Measurements from ENCODE around the gene TEN1. TPM values are rescaled to one million over a fixed set of nuclear protein-coding genes. Genes with fewer than 3 reads are reported as not detected.

Gene TEN1
- total RNA-seq, 4 donors from 2014 or later: 15.2 to 95.1 (median 27.9) TPM; not detected in 1

GRCh38 chr17:76009447-76009846 is 30.4 kb downstream of the TEN1 start:
- Histone ChIP-seq H3K27ac (no peak overlapping the region), H3K9me3 (no peaks in the 10 kb centered on the region), H3K4me3 (no peak overlapping the region), H3K4me1 (peaks cover 0 to 9% (median 0%) of the 10 kb centered on the region in 4 donors), H3K27me3 (no peaks in the 10 kb centered on the region), H3K36me3 (peaks cover 0 to 19% (median 0%) of the 10 kb centered on the region in 3 donors)
- TF ChIP-seq CTCF (IDR thresholded peaks at IDR 0.05) (no peak), POLR2A (IDR thresholded peaks at IDR 0.05) (no peak)
- no peak for DNase-seq

- no peak for DNase-seq
- H3K36me3 ChIP-seq: peaks cover 0 to 13% (median 0%) of the 10 kb centered on the region in 3 donors
- H3K27me3 ChIP-seq: no peaks in the 10 kb centered on the region
- H3K4me3 ChIP-seq: no peak overlapping the region
- H3K27ac ChIP-seq: no peak overlapping the region
- peaks cover 0 to 3% (median 0%) of the 10 kb centered on the region in 4 donors for H3K4me1 ChIP-seq
- no peaks in the 10 kb centered on the region for H3K9me3 ChIP-seq
- no peak for TF ChIP-seq CTCF (IDR thresholded peaks at IDR 0.05)
These were observed 31.1 kb downstream of the TEN1 start for GRCh38 chr17:76009969-76010661.

GRCh38 chr17:76011951-76012350 is 32.9 kb downstream of the TEN1 start:
- Histone ChIP-seq H3K9me3 (no peaks in the 10 kb centered on the region), H3K27ac (no peak overlapping the region), H3K4me3 (no peak overlapping the region), H3K4me1 (no peaks in the 10 kb centered on the region), H3K27me3 (no peaks in the 10 kb centered on the region), H3K36me3 (peaks cover 0 to 12% (median 0%) of the 10 kb centered on the region in 3 donors)
- no peak for TF ChIP-seq POLR2A (IDR thresholded peaks at IDR 0.05)
- TF ChIP-seq CTCF (IDR thresholded peaks at IDR 0.05): no peak
- no peak for DNase-seq

- H3K27me3 ChIP-seq: no peaks in the 10 kb centered on the region
- H3K9me3 ChIP-seq: no peaks in the 10 kb centered on the region
- no peak overlapping the region for H3K4me3 ChIP-seq
- no peak for DNase-seq
- no peaks in the 10 kb centered on the region for H3K4me1 ChIP-seq
- TF ChIP-seq POLR2A (IDR thresholded peaks at IDR 0.05) (no peak), CTCF (IDR thresholded peaks at IDR 0.05) (no peak)
- H3K36me3 ChIP-seq: peaks cover 0 to 12% (median 0%) of the 10 kb centered on the region in 3 donors
- no peak overlapping the region for H3K27ac ChIP-seq
These were observed 34.4 kb downstream of the TEN1 start for GRCh38 chr17:76013377-76013932.

GRCh38 chr17:76014100-76014924 is 35.3 kb downstream of the TEN1 start:
- TF ChIP-seq POLR2A (IDR thresholded peaks at IDR 0.05): no peak
- TF ChIP-seq CTCF (IDR thresholded peaks at IDR 0.05): peak; percentile 84 to 96 (median 94)
- peak; percentile 77 to 90 (median 79) for DNase-seq
- Histone ChIP-seq H3K4me3 (no peak overlapping the region), H3K27me3 (no peaks in the 10 kb centered on the region), H3K27ac (no peak overlapping the region), H3K4me1 (no peaks in the 10 kb centered on the region), H3K9me3 (no peaks in the 10 kb centered on the region), H3K36me3 (peaks cover 0 to 8% (median 0%) of the 10 kb centered on the region in 3 donors)
